ENCODE results near the gene OR51T1. TPM values are rescaled to one million over a fixed set of nuclear protein-coding genes. Genes with fewer than 3 reads are reported as not detected.

Gene OR51T1
- total RNA-seq, 1 experiment from 2014 or later, result not detected

DNA sequence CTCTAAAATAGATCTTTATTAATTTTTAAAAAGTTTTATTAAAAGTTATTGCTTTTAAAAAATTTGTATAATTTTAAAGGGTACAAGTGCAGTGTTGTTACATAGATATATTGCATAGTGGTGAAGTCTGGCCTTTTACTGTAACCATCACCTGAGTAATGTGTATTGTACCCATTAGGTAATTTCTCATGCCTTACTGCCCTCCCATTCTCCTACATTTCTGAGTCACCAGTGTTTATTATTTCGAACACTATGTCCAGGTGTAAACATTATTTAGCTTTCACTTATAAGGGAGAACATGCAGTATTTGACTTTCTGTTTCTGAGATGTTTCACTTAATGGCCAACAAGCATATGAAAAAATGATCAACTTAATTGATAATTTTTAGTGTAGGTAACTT, 40.1 kb downstream of the OR51T1 start:
- H3K27ac Mint-ChIP-seq (ENCODE audit: unreplicated experiment), result no peak overlapping the region
- H3K4me3 Mint-ChIP-seq (ENCODE audit: low read depth, unreplicated experiment), result no peak overlapping the region
- no peaks in the 10 kb centered on the region for H3K36me3 Mint-ChIP-seq (ENCODE audit: insufficient read depth, unreplicated experiment)
- CTCF ChIA-PET, result no interaction called here
- no peak for DNase-seq
- intact Hi-C loops (cut with micrococcal nuclease; ENCODE audit: unreplicated experiment), result no loop called here
- H3K27me3 Mint-ChIP-seq (ENCODE audit: unreplicated experiment), result no peaks in the 10 kb centered on the region
- no TSS peak for BruUV-seq (replicated peaks)
- H3K9me3 Mint-ChIP-seq (ENCODE audit: low read depth, unreplicated experiment), result peaks cover 6% of the 10 kb centered on the region
- TF ChIP-seq, protein P1, sequence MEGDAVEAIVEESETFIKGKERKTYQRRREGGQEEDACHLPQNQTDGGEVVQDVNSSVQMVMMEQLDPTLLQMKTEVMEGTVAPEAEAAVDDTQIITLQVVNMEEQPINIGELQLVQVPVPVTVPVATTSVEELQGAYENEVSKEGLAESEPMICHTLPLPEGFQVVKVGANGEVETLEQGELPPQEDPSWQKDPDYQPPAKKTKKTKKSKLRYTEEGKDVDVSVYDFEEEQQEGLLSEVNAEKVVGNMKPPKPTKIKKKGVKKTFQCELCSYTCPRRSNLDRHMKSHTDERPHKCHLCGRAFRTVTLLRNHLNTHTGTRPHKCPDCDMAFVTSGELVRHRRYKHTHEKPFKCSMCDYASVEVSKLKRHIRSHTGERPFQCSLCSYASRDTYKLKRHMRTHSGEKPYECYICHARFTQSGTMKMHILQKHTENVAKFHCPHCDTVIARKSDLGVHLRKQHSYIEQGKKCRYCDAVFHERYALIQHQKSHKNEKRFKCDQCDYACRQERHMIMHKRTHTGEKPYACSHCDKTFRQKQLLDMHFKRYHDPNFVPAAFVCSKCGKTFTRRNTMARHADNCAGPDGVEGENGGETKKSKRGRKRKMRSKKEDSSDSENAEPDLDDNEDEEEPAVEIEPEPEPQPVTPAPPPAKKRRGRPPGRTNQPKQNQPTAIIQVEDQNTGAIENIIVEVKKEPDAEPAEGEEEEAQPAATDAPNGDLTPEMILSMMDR (IDR thresholded peaks at IDR 0.05; ENCODE audit: unreplicated experiment), result no peak
- H3K4me1 Mint-ChIP-seq (ENCODE audit: low read depth, unreplicated experiment), result no peaks in the 10 kb centered on the region

DNA sequence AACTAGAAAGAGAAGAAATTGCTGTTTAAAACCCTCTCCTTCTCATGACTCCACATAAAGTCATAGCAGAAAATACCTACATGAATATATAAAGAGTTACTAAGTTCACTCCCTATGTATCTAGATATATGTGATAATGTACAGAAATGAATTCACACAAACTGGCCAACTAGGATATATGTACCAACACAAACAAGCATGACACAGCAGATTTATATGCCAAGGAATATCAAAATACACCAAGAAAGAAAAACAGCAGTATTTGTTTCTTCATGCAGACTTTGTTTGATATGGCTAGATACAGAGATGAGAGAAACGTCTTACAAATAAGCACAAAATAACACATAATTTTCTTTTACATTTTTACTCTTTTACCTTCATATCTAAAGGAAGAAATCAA, 40.6 kb downstream of the OR51T1 start:
- no peak for DNase-seq
- Mint-ChIP-seq H3K27ac (ENCODE audit: unreplicated experiment) (no peak overlapping the region), H3K4me1 (ENCODE audit: low read depth, unreplicated experiment) (no peaks in the 10 kb centered on the region), H3K4me3 (ENCODE audit: low read depth, unreplicated experiment) (no peak overlapping the region), H3K27me3 (ENCODE audit: unreplicated experiment) (no peaks in the 10 kb centered on the region), H3K36me3 (ENCODE audit: insufficient read depth, unreplicated experiment) (no peaks in the 10 kb centered on the region), H3K9me3 (ENCODE audit: low read depth, unreplicated experiment) (peaks cover 6% of the 10 kb centered on the region)
- TF ChIP-seq, protein P1 (IDR thresholded peaks at IDR 0.05; ENCODE audit: unreplicated experiment), result no peak
- BruUV-seq (replicated peaks), result no TSS peak
- CTCF ChIA-PET, result no interaction called here
- intact Hi-C loops (cut with micrococcal nuclease; ENCODE audit: unreplicated experiment), result no loop called here

DNA sequence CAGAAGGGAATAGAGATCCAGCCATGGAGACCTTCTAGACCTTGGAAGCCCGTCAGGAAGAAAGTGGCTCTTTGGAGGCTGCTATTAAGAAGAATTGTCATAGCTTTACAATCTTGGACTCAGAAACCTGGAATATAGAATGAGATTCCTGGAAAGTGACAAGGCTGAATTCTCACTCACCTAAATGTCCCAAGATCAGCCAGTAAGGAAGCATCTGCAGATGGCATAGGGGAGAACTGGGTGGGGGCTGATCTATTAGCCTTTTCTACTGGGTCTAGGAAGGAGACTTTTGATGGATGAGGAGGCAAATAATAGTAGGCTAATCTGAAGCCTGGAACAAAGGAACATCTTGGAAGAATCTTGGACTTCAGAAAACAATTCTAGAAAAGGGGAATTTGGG, 42.5 kb downstream of the OR51T1 start, which contains the start of gene OR51G1:
Gene OR51G1, minus strand, starts transcription at position 101 of the 400 bp plus-strand sequence. Its CDS starts 0 bp downstream, at position 101.
- intact Hi-C loops (cut with micrococcal nuclease; ENCODE audit: unreplicated experiment), result no loop called here

DNA sequence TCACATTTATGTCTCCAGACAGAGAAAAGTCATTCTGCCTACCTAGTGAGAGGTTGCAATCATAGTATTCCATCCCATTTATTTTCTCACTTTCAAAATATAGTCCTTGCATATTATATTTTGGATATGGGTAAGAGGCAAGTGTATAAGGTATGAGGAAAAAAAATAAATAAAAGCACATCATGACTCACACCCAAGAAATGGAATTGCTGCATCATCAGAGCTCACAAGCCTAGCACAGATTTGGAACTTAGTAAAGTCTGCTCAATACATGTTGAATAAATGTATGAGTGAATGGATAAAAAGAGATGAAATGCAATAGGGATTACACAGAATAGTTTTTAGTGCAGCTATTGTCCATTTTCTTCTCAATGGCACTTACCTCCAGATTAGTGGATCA, 44.9 kb downstream of the OR51T1 start:
- Mint-ChIP-seq H3K27me3 (ENCODE audit: unreplicated experiment) (no peaks in the 10 kb centered on the region), H3K9me3 (ENCODE audit: low read depth, unreplicated experiment) (peaks cover 6% of the 10 kb centered on the region), H3K36me3 (ENCODE audit: insufficient read depth, unreplicated experiment) (no peaks in the 10 kb centered on the region), H3K4me1 (ENCODE audit: low read depth, unreplicated experiment) (no peaks in the 10 kb centered on the region), H3K4me3 (ENCODE audit: low read depth, unreplicated experiment) (no peak overlapping the region), H3K27ac (ENCODE audit: unreplicated experiment) (no peak overlapping the region)
- TF ChIP-seq, protein P1 (IDR thresholded peaks at IDR 0.05; ENCODE audit: unreplicated experiment), result no peak
- DNase-seq, result no peak
- BruUV-seq (replicated peaks), result no TSS peak
- CTCF ChIA-PET, result no interaction called here
- intact Hi-C loops (cut with micrococcal nuclease; ENCODE audit: unreplicated experiment), result no loop called here

More for the DNA sequence above, 42.5 kb downstream of the OR51T1 start, which contains the start of gene OR51G1:
- H3K9me3 Mint-ChIP-seq (ENCODE audit: low read depth, unreplicated experiment), result peaks cover 6% of the 10 kb centered on the region
- CTCF ChIA-PET, result no interaction called here
- DNase-seq, result no peak
- TF ChIP-seq, protein P1 (IDR thresholded peaks at IDR 0.05; ENCODE audit: unreplicated experiment), result no peak
- no peaks in the 10 kb centered on the region for H3K4me1 Mint-ChIP-seq (ENCODE audit: low read depth, unreplicated experiment)
- H3K27me3 Mint-ChIP-seq (ENCODE audit: unreplicated experiment), result no peaks in the 10 kb centered on the region
- H3K27ac Mint-ChIP-seq (ENCODE audit: unreplicated experiment), result no peak within 1 kb of the TSS
- BruUV-seq (replicated peaks), result no TSS peak
- H3K36me3 Mint-ChIP-seq (ENCODE audit: insufficient read depth, unreplicated experiment), result no peaks in the 10 kb centered on the region
- H3K4me3 Mint-ChIP-seq (ENCODE audit: low read depth, unreplicated experiment), result no peak within 1 kb of the TSS

Other genes starting within 250 kb of the OR51T1 start
- not detected in 2 replicates for gene OR51D1, start 244.4 kb upstream of the OR51T1 start, total RNA-seq (2022)
- not detected in 2 replicates for gene OR51E1, start 237.9 kb upstream of the OR51T1 start, total RNA-seq (2022)
- gene OR51E2, start 184.0 kb upstream of the OR51T1 start, total RNA-seq (2022), result not detected in 2 replicates
- gene MMP26, start 177.1 kb upstream of the OR51T1 start, total RNA-seq (2022), result not detected in 2 replicates
- gene OR51F1, start 112.0 kb upstream of the OR51T1 start, total RNA-seq (2022), result not detected in 2 replicates
- not detected in 2 replicates for gene OR52R1, start 77.5 kb upstream of the OR51T1 start, total RNA-seq (2022)
- gene OR51F2, start 60.6 kb upstream of the OR51T1 start, total RNA-seq (2022), result not detected in 2 replicates
- gene OR51S1, start 32.7 kb upstream of the OR51T1 start, total RNA-seq (2022), result not detected in 2 replicates
- not detected in 2 replicates for gene OR51A7, start 21.9 kb downstream of the OR51T1 start, total RNA-seq (2022)
- gene OR51G2, start 37.5 kb downstream of the OR51T1 start, total RNA-seq (2022), result not detected in 2 replicates
- not detected in 2 replicates for gene OR51G1, start 42.4 kb downstream of the OR51T1 start, total RNA-seq (2022)
- gene OR51A4, start 65.7 kb downstream of the OR51T1 start, total RNA-seq (2022), result not detected in 2 replicates
- gene OR51A2, start 73.8 kb downstream of the OR51T1 start, total RNA-seq (2022), result not detected in 2 replicates
- not detected in 2 replicates for gene OR51L1, start 113.0 kb downstream of the OR51T1 start, total RNA-seq (2022)
- not detected in 2 replicates for gene OR52J3, start 164.6 kb downstream of the OR51T1 start, total RNA-seq (2022)
- not detected in 2 replicates for gene OR52E2, start 177.7 kb downstream of the OR51T1 start, total RNA-seq (2022)
- gene OR52E1, start 187.7 kb downstream of the OR51T1 start, total RNA-seq (2022), result not detected in 2 replicates